ENCODE results near the gene BCAR3.

Gene BCAR3

GRCh38 chr1:93635614-93636543 is 45.8 kb downstream of the BCAR3 start:
- DNase-seq: no peak

GRCh38 chr1:93633313-93633712 is 48.3 kb downstream of the BCAR3 start:
- no peak for DNase-seq

GRCh38 chr1:93631626-93632365 is 49.8 kb downstream of the BCAR3 start:
- no peak for DNase-seq

- DNase-seq: no peak
Observed at GRCh38 chr1:93630168-93630567, 51.5 kb downstream of the BCAR3 start.

GRCh38 chr1:93629101-93630059 is 52.3 kb downstream of the BCAR3 start:
- DNase-seq: peak; percentile 78

- DNase-seq: no peak
Observed at GRCh38 chr1:93628681-93629080, 53.0 kb downstream of the BCAR3 start.

- no peak for DNase-seq
Observed at GRCh38 chr1:93625582-93626327, 55.9 kb downstream of the BCAR3 start.

GRCh38 chr1:93623875-93624274 is 57.8 kb downstream of the BCAR3 start:
- no peak for DNase-seq

GRCh38 chr1:93623436-93623835 is 58.2 kb downstream of the BCAR3 start:
- no peak for DNase-seq

GRCh38 chr1:93621246-93621645 is 60.4 kb downstream of the BCAR3 start:
- DNase-seq: no peak

- DNase-seq: no peak
Observed at GRCh38 chr1:93620841-93621210, 60.8 kb downstream of the BCAR3 start.

GRCh38 chr1:93620172-93620840 is 61.3 kb downstream of the BCAR3 start:
- DNase-seq: no peak

- no peak for DNase-seq
Observed at GRCh38 chr1:93619507-93620171, 62.0 kb downstream of the BCAR3 start.

GRCh38 chr1:93617670-93618499 is 63.8 kb downstream of the BCAR3 start:
- DNase-seq: peak; percentile 20

- peak; percentile 83 for DNase-seq
Observed at GRCh38 chr1:93616996-93617669, 64.5 kb downstream of the BCAR3 start.

- peak; percentile 70 for DNase-seq
Observed at GRCh38 chr1:93616221-93616995, 65.2 kb downstream of the BCAR3 start.

- no peak for DNase-seq
Observed at GRCh38 chr1:93615582-93616150, 66.0 kb downstream of the BCAR3 start.

- DNase-seq: no peak
Observed at GRCh38 chr1:93614986-93615581, 66.6 kb downstream of the BCAR3 start.

All from DMS79 treated with DMSO at 0.1 percent for 48 hours (cell line).